GM19328 (cell line): ENCODE measurements around the gene C1GALT1.
"Not testable (repeated sequence)": the region's sequence is repeated elsewhere in the genome, so short reads cannot be mapped to it uniquely, and the experiment has no call there.

Experiments used
- ATAC-seq: cut with Tn5 transposase; IDR thresholded peaks from one replicate; pipeline ENCODE4 v1.9.1; 2021; ENCODE audit warnings: mild to moderate bottlenecking, moderate library complexity; ENCODE audit not compliant: unreplicated experiment

C1GALT1 gene

DNA sequence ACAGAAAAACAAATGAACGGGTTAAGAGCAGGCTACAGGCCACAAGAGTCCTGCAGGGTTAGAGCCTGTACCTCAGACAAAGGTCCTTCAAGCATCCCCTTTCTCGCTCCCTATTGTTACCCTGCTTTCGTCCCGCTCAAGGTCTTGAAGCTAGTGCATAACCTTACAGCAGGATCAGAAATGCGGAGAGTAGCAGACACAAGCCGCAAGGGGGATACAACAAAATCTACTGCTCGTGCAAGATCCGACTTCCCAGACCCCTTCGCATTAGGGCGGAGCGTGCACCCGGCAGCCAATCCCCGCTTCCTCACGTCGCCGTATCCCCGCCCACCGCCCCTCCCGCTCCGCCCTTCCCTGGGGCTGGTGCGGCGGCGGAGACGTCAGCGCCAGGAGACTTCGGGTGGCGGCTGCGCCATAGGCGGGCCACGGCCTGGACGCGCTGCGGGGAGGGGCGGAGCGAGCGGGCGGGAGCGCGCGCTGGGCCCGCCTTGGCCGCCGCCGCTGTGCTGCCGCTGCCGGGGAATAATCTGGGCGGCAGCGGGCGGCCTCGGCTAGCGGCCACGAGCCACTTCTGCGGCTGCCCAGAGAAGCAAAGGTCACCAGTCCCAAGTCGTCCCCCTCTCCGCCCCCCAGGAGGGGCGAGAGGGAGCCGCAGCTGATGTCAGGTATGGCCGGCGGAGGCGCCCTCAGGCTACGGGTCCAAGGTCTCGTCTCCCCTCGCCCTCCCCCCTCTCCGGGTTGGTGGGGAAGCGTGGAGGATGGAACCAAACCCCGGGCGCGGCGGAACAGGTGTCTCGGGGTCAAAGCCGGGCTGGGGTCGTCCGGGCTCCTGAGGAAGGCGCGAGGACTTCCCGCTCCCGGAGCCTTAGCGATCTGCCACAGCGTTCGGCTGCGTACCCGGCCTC, at the start of gene C1GALT1:
C1GALT1 (plus strand) TSS at position 389 of the 905 bp plus-strand sequence. CDS start 51,776 bp downstream, outside the sequence.
- peak; percentile 82 for ATAC-seq

DNA sequence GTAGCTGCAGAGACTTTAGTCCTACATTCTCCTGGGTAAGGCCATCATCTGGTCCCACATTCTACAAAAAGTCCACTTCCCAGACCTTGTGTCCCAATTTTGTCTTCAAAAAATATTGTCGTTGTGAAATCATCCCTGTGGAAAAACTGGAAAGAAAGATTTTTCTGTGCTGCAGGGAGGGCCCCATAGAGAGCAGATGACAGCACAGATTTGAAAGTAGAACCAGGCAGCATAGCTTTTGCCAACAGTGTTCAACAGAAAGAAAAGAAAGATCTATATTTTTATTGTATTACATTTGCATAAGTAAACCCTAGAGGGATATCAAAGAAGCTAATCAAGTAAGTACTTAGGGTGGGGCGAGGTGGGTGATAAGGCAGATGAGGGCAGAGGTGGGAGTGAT, 48.3 kb upstream of the C1GALT1 start:
- ATAC-seq = no peak

DNA sequence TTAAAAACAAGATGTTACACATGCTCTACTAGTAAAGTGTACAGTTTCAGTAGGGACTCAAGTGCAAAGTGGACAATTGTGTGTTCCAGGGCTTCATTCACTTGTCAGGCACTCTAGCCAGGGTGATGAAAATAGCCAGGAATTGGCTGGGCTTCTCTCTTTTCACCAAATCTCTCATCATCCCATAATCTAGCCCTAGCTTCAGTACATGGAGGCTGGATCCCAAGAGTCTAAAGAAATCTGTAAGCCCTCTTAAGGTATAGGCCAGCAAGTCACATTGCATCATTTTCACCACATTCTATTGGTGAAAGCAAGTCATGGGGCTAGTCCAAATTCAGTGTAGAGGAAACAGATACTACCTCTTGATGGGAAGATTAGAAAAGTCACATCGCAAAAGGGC, 47.3 kb upstream of the C1GALT1 start:
- ATAC-seq = no peak

DNA sequence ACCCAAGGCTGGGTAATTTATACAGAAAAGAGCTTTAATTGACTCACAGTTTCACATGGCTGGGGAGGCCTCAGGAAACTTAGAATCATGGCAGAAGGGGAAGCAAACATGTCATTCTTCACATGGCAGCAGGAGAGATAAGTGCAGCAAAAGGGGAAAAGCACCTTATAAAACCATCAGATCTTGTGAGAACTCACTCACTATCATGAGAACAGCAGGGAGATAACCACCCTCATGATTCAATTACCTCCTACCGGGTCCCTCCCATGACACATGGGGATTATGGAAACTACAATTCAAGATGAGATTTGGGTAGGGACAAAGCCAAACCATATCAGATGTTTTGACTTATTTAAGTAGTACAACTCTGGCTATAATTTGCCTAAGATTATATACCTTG, 46.4 kb upstream of the C1GALT1 start:
- ATAC-seq = not testable (repeated sequence)

DNA sequence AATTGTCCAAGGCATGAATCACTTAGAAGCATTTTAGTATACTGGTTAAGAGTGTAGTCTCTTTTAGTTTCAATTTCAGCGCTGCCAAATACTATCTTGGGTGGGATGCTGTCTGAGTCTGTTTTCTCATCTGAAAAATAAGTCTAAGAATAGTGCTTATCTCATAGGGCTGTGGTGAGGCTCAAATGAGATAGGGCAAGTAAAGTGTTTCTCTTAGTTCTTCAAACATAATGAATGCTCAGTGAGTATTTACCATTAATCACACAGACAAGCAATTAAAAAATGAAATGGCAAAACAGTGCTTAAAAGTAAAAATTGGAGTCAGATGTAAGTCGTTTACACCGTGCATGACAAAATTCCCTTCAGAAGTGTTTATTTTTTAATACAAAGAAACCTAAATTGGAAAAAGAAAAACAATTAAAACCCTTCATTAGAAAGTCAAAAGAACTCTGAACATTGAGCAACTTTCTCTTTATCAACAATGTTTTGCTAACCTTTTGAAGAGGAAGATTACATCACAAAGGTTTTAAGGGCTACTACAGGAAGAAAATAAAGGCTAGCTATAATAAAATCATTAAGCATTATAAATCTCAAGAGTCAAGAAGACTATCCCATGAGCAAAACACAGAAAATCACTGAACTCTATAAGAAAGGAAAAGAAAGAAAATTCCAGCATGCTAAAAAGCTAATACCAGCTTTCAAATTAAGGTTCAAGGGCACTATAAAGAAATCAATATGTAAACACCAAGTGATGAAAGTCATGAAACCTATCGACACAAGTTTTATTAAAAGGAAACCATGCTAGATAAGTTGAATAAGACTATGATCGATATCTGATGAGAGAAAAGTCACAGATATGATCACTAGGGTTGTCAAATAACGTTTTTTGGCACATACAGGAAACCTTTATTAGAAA, 45.6 kb upstream of the C1GALT1 start:
- ATAC-seq = no peak

DNA sequence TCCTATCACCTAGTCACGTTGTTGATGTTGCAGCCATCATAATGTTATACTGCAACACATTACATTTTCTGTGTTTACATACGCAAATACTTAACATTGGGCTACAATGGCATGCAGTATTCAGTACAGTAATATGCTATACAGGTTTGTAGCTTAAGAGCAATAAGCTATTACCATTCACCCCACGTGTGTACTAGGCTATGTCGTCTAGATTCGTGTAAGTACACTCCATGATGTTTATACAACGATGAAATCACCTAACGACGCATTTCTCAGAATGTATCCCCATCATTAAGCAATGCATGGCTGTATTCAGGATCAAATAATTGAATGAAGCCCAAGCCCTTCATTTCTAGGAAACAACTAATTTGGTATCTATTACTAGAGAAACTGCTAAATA, 43.4 kb upstream of the C1GALT1 start:
- ATAC-seq = no peak

DNA sequence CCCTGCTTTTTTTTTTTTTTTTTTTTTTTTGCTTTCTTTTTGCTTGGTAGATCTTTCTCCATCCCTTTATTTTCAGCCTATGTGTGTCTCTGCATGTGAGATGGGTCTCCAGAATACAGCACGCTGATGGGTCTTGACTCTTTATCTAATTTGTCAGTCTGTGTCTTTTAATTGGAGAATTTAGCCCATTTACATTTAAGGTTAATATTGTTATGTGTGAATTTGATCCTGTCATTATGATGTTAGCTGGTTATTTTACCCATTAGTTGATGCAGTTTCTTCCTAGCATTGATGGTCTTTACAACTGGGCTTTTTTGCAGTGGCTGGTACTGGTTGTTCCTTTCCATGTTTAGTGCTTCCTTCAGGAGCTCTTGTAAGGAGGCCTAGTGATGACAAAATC, 38.9 kb upstream of the C1GALT1 start:
- not testable (repeated sequence) for ATAC-seq

DNA sequence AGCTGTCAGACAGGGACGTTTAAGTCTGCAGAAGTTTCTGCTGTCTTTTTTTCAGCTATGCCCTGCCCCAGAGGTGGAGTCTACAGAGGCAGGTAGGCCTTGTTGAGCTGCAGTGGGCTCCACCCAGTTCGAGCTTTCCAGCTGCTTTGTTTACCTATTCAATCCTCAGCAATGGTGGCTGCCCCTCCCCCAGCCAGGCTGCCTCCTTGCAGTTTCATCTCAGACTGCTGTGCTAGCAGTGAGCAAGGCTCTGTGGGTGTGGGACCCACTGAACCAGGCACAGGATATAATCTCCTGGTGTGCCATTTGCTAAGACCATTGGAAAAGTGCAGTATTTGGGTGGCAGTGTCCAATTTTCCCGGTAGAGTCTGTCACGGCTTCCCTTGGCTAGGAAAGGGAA, 37.2 kb upstream of the C1GALT1 start:
- ATAC-seq = not testable (repeated sequence)

DNA sequence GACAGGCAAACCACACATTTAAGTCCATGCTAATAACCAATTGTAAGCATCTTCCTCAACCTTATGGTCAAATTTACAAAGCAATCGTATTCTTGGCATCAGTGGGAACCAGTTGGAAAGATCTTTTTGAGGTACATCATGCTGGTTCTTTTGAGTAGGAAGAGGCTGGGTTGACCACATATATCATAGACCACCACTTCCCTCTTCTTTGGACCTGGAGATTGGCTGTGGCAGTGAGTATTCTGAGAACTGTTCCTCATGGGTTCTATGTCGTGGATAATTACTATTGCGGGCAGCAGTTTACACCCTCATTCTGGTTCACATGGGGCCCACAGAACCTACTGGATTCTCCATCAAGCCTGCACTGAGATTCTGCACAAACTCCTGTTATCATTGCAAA, 35.5 kb upstream of the C1GALT1 start:
- no peak for ATAC-seq

DNA sequence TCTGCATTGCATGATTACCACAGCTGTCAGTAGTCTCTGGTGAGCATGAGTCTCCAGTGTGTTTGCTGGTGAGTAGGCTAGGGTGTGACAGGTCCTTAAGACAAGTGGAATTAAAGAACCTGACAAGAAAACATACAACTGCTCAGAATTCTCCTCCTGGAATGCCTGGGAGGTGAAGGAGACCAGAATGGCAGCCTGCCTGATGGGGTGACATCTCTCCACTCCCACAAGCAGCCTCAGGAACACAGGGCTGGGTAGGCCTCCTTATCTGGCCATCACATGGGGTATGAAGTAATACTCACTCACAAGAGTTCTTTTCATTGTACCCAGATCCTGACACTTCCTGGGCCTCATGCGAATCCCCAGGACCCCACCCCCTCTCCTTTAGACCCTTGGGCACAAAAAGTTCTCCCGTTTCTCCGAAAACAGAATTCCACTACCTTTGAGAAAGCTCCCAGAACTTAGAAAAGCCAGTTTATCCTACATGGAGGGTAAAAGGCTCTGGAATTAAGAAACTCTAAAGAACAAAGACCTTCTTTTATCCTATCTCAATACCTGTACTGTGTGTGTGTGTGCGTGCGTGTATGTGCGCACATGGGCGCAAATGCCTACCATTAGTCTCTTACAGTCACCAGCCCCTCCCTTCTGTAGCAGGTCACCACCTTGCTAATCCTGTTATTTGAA, 33.4 kb upstream of the C1GALT1 start:
- ATAC-seq = no peak

DNA sequence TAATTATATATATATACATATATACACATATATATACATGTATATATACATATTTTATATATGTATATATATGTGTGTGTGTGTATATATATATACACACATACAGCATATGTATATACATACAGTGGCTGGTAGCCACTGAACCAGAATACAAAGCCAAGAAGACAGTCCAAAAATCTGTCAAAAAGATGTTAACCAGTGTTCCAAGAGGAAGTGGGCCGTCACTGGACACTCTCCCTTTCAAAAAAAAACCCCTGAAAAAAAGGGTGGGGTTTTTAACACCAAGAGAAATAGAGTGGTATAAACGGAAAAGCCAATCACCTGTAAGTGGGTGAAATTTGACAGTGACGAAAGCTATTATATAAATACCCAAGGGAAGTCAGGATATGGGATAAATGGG, 31.1 kb upstream of the C1GALT1 start:
- ATAC-seq = no peak

DNA sequence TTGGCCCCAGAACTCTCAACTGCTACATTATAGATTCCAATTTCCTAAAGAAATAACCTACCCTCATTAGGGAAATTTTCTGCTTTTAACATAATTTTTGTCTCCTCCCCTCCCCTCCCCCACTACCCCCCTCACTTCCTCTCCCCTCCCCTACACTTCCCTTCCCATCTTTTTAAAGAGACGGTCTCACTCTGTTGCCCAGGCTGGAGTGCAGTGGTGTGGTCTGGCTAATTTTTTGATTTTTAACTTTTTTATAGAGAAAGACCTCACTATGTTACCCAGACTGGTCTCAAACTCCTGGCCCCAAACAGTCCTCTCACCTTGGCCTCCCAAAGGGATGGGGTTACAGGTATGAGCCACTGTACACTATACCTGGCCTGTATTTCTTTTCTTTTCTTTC, 30.5 kb upstream of the C1GALT1 start:
- no peak for ATAC-seq

DNA sequence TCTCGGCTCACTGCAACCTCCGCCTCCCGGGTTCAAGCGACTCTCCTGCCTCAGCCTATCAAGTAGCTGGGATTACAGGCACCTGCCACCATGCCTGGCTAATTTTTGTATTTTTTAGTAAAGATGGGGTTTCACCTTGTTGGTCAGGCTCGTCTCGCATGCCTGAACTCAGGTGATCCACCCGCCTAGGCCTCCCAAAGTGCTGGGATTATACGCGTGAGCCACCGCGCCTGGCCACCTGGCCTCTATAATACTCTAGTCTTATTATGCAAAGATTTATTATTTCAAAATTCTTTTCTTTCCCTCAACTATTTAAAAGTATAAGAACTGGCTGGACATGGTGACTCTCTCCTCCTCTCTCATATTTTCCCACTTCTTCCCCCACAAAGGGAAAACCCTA, 30.0 kb upstream of the C1GALT1 start:
- ATAC-seq = no peak

DNA sequence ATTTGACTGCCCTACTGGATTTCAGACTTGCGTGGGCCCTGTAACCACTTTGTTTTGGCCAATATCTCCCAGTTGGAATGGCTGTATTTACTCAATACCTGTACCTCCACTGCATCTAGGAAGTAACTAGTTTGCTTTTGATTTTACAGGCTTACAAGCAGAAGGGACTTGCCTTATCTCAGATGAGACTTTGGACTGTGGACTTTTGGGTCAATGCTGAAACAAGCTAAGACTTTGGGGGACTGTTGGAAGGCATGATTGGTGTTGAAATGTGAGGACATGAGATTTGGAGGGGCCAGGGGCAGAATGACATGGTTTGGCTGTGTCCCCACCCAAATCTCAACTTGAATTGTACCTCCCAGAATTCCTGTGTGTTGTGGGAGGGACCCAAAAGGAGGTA, 28.0 kb upstream of the C1GALT1 start:
- ATAC-seq = not testable (repeated sequence)

DNA sequence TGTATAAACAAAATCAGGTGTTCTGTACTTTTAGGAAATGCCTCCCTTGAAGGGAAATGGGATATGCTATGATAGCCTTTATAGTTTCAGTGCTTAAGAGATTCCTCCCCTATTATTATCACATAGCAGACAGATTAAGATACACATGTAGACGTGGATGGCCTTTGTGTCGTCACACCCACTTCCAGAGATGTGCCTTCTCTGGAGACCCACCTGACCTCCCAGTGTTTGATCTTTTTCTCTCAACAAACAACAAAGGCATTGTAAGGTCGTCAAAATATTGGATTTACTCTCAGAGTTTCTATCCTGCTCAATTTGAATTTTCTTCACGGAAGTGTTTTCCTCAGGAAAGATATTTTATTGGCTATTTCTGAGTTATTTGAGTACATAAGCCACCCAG, 25.7 kb upstream of the C1GALT1 start:
- ATAC-seq = no peak

DNA sequence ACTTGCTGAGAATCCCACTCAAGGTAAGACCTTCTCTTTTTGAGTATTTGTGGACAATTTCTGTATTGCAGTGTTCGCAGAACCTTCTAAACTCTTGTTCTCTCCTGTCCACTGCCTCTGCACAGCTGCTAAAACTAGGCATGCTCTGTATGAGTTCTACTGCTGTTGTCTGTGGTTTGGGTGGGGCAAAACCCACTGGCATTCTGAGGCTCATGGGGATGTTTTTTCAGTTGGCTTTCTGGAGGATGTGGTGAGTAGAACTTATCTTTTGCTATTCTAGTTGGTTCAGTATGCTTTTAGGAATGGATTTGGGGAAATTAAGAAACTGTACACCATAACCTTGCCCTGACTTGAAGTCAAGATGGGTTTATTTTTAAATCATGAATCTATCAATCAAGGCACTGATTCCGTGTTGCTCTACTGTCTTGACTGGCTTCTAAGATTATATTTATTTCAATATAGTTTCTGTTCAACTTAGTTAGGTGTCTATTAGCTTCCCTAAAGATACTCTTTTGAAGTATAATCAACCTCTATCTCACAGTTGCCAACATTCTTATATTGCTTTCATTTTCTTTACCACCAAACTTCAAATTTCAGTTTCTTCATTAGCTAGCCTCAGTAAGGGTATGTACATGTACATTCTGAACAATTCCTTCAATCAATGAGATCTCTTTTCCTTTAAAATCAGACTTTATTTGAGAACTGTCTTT, 25.0 kb upstream of the C1GALT1 start:
- peak; percentile 80 for ATAC-seq

DNA sequence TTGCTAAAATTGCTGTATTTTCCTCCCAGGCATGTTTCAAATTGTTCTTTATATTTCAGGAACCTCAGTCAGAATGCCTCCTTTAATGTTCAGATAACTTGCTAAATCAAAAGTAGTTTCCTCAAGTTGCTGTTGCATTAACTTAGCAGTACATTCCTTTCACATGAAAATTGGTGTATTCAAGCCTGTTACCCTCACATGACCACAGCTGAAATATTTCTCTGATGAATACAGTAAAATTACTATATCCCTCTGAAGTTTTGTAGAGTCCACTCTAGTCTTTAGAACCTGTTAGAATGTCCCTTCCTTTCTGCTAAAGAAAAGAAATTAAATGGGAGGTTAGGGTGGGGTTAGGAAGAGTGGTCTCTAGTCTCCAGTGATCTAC, 24.5 kb upstream of the C1GALT1 start:
- ATAC-seq = no peak

DNA sequence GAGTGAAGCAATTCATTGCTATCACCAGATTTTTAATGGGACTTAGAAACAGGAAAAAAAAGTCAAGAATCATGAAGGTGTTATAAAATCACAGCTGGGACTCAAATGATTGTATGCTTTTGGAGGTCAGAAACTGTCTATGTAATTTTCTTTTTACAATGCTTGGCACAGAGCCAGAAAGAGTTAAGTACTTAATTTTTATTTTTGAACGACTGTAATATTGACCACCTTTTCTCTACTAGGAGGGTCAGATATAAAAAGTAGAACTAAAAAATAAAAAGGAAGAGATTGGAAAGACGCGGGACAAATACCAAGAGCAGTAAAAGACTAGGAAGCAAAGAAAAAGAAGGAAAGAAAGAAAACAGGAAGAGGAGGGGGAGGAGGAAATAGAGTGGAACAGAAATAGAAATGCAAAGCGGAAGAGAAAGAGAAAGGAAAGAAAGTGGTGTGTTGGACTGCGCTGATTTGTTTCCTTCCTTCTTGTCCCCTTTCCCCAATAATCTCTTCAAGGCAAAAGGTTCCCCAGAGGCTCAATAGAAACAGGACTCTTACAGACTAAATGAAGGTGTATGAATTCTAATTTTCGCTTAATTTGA, 23.2 kb upstream of the C1GALT1 start:
- no peak for ATAC-seq

DNA sequence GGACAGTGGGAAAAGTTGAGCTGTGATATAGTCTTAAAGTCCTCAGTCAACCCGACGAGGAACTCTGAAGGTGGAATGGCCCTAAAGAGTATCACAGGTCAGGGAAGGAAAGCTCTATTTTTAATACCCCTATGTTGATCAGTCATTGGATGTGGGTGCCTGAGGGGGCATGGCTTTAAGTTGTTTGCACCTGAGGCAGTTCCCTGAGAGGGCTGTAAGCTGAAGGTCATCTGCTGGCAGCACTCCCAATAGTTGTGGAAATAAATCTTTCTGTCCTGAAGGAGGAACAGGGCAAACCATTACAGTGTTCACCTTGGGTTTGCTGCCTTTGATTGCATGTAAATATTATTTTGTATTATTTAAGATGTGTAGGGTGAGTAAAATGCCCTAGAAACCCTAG, 17.8 kb upstream of the C1GALT1 start:
- ATAC-seq = no peak

DNA sequence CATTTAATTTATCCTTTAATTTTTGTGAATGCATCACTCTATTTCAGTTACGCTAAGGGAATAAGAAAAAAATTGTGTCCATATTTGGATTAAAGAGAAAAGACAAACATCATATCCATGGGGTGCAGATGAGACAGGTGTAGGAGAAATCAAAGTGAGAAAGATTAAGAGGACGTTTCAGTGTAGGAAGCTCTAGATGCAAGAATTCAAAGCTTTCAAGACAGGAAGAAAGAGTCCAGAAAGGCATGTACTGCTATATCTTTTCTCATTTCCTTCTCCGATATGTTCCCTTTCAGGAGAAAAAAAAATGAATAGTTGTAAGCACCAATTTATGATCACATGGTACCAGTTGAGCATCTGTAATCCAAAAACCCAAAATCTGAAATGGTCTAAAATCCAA, 17.0 kb upstream of the C1GALT1 start:
- ATAC-seq = no peak
